WERI-Rb-1 (cell line): ENCODE results near the gene FOLR1.

Experiments used
- DNase-seq: peaks from one replicate; pipeline ENCODE4 v3.0.0-alpha.2; 2020
- H3K27ac ChIP-seq: fragments of 250-450 bp; sonication (Bioruptor Pico); 2 replicates; pipeline ENCODE4 v1.5.1; 2020; ENCODE audit warnings: mild to moderate bottlenecking, moderate library complexity
- H3K27me3 ChIP-seq: fragments of 250-450 bp; sonication (Bioruptor Pico); 2 replicates; pipeline ENCODE4 v1.5.1; 2021; ENCODE audit warnings: mild to moderate bottlenecking, low read depth, moderate library complexity; ENCODE audit not compliant: insufficient read depth, severe bottlenecking
- H3K36me3 ChIP-seq: fragments of 250-450 bp; sonication (Bioruptor Pico); 2 replicates; pipeline ENCODE4 v1.5.1; 2020; ENCODE audit warnings: mild to moderate bottlenecking, moderate library complexity
- H3K4me3 ChIP-seq: 2 replicates; pipeline ENCODE4 v1.5.1; 2011; ENCODE audit warnings: low read depth, mild to moderate bottlenecking, control low read depth, low read length
- H3K9me3 ChIP-seq: fragments of 250-450 bp; sonication (Bioruptor Pico); 2 replicates; pipeline ENCODE4 v1.5.1; 2021; ENCODE audit warnings: mild to moderate bottlenecking, moderate library complexity; ENCODE audit not compliant: severe bottlenecking
- CTCF ChIP-seq: IDR thresholded peaks from 2 replicates; pipeline ENCODE4 v1.5.1; 2011; ENCODE audit warnings: low read depth, mild to moderate bottlenecking, control low read depth, inconsistent platforms, low read length

FOLR1 gene

GRCh38 chr11:72225411-72225951 is 33.5 kb downstream of the FOLR1 start:
- H3K36me3 ChIP-seq, result peaks cover 44% of the 10 kb centered on the region
- no peak for TF ChIP-seq CTCF
- peak overlapping the region; percentile 87 for H3K4me3 ChIP-seq
- H3K9me3 ChIP-seq, result no peaks in the 10 kb centered on the region
- no peaks in the 10 kb centered on the region for H3K27me3 ChIP-seq
- H3K27ac ChIP-seq, result peak overlapping the region; percentile 97
- DNase-seq, result no peak

- Histone ChIP-seq H3K27me3 (no peaks in the 10 kb centered on the region), H3K36me3 (peaks cover 56% of the 10 kb centered on the region), H3K9me3 (no peaks in the 10 kb centered on the region), H3K27ac (peak overlapping the region; percentile 61), H3K4me3 (no peak overlapping the region)
- no peak for TF ChIP-seq CTCF
- DNase-seq, result no peak
Measured at GRCh38 chr11:72226701-72227100, 34.8 kb downstream of the FOLR1 start.

- TF ChIP-seq CTCF, result no peak
- Histone ChIP-seq H3K27ac (peak overlapping the region; percentile 61), H3K27me3 (no peaks in the 10 kb centered on the region), H3K9me3 (no peaks in the 10 kb centered on the region), H3K4me3 (no peak overlapping the region), H3K36me3 (peaks cover 65% of the 10 kb centered on the region)
- peak; percentile 58 for DNase-seq
Measured at GRCh38 chr11:72227316-72228228, 35.6 kb downstream of the FOLR1 start.

GRCh38 chr11:72228229-72228843 is 36.4 kb downstream of the FOLR1 start:
- Histone ChIP-seq H3K9me3 (no peaks in the 10 kb centered on the region), H3K27me3 (no peaks in the 10 kb centered on the region), H3K36me3 (peaks cover 72% of the 10 kb centered on the region), H3K4me3 (no peak overlapping the region), H3K27ac (no peak overlapping the region)
- no peak for TF ChIP-seq CTCF
- DNase-seq, result no peak

- Histone ChIP-seq H3K27ac (no peak overlapping the region), H3K27me3 (no peaks in the 10 kb centered on the region), H3K9me3 (no peaks in the 10 kb centered on the region), H3K36me3 (peaks cover 77% of the 10 kb centered on the region), H3K4me3 (no peak overlapping the region)
- no peak for TF ChIP-seq CTCF
- DNase-seq, result no peak
Measured at GRCh38 chr11:72228844-72229231, 36.9 kb downstream of the FOLR1 start.
